ENCODE measurements around the gene MAPK4.

Gene MAPK4

GRCh38 chr18:50626317-50626716 lies 66.4 kb downstream of the MAPK4 start:
- no peak for DNase-seq

GRCh38 chr18:50627594-50628532 lies 68.0 kb downstream of the MAPK4 start:
- no peak for DNase-seq

- DNase-seq = no peak
Measured at GRCh38 chr18:50628533-50628905, 68.6 kb downstream of the MAPK4 start.

GRCh38 chr18:50629148-50629631 lies 69.3 kb downstream of the MAPK4 start:
- DNase-seq = no peak

GRCh38 chr18:50630895-50631294 lies 71.0 kb downstream of the MAPK4 start:
- no peak for DNase-seq

GRCh38 chr18:50632895-50633515 lies 73.1 kb downstream of the MAPK4 start:
- no peak for DNase-seq

GRCh38 chr18:50633992-50634391 lies 74.1 kb downstream of the MAPK4 start:
- DNase-seq = no peak

GRCh38 chr18:50636366-50637057 lies 76.6 kb downstream of the MAPK4 start:
- no peak for DNase-seq

GRCh38 chr18:50638016-50638883 lies 78.4 kb downstream of the MAPK4 start:
- DNase-seq = no peak

GRCh38 chr18:50638884-50639420 lies 79.1 kb downstream of the MAPK4 start:
- DNase-seq = no peak

GRCh38 chr18:50639711-50640110 lies 79.8 kb downstream of the MAPK4 start:
- no peak for DNase-seq

- DNase-seq = no peak
Measured at GRCh38 chr18:50642439-50642838, 82.6 kb downstream of the MAPK4 start.

GRCh38 chr18:50644146-50644545 lies 84.3 kb downstream of the MAPK4 start:
- no peak for DNase-seq

- DNase-seq = no peak
Measured at GRCh38 chr18:50644807-50645206, 84.9 kb downstream of the MAPK4 start.

- no peak for DNase-seq
Measured at GRCh38 chr18:50647237-50647636, 87.3 kb downstream of the MAPK4 start.

GRCh38 chr18:50647792-50648191 lies 87.9 kb downstream of the MAPK4 start:
- no peak for DNase-seq

GRCh38 chr18:50649821-50650220 lies 89.9 kb downstream of the MAPK4 start:
- no peak for DNase-seq

- no peak for DNase-seq
Measured at GRCh38 chr18:50651334-50651733, 91.4 kb downstream of the MAPK4 start.

GRCh38 chr18:50653402-50654093 lies 93.7 kb downstream of the MAPK4 start:
- DNase-seq = no peak

GRCh38 chr18:50654211-50654610 lies 94.3 kb downstream of the MAPK4 start:
- no peak for DNase-seq
